Endothelial cell of umbilical vein (primary cell): ENCODE results near the gene CBFA2T3. TPM values are rescaled to one million over a fixed set of nuclear protein-coding genes. Genes with fewer than 3 reads are reported as not detected.

Source experiments
- BruUV-seq: library from RNA; stranded (reverse); fragments of 400-500 nt; replicated peaks from 2 replicates; lab custom pipeline; 2021; lab: Mats Ljungman, UMichigan
- CTCF ChIA-PET: fragments of 300-600, 350-600 bp; sonication (Branson Sonifier 250); formaldehyde crosslinking; loops from one replicate; lab custom pipeline; 2021; ENCODE audit warnings: antibody characterized with exemption, inconsistent platforms; lab: Charles Lee
- POLR2A ChIA-PET: fragments of 300-600, 350-600 bp; sonication (Branson Sonifier 250); formaldehyde crosslinking; loops from one replicate; lab custom pipeline; 2021; ENCODE audit warnings: antibody characterized with exemption, inconsistent platforms; lab: Charles Lee
- DNase-seq: peaks from one replicate; pipeline ENCODE4 v3.0.0-alpha.2; 2011; ENCODE audit warnings: low read depth, low spot score
- FAIRE-seq: peaks from 2 replicates; lab custom pipeline; 2011; peaks lifted over from hg19 to GRCh38; lab: Jason Lieb, UNC
- H2AFZ ChIP-seq: 2 replicates; pipeline ENCODE4 v1.6.0; 2012; ENCODE audit warnings: low read depth, low read length, control low read depth, inconsistent platforms
- H3K27ac ChIP-seq: 2 replicates; pipeline ENCODE4 v1.5.1; 2011; ENCODE audit warnings: low read depth, mild to moderate bottlenecking, control low read depth, low read length, moderate library complexity; ENCODE audit not compliant: insufficient read depth
- H3K27me3 ChIP-seq, 2 experiments: 2 replicates each; pipeline versions ENCODE4 v1.6.0 to v1.6.1; 2011; ENCODE audit warnings: low read length in 2 of 2, mixed read lengths in 1 of 2; ENCODE audit not compliant: control insufficient read depth in 2 of 2, insufficient read depth in 2 of 2
- H3K36me3 ChIP-seq, 2 experiments: 2 replicates in 1 of 2; 3 replicates in 1 of 2; pipeline ENCODE4 v1.5.1; 2011; ENCODE audit warnings: low read length in 2 of 2, mild to moderate bottlenecking in 1 of 2, moderate library complexity in 1 of 2; ENCODE audit not compliant: control insufficient read depth in 2 of 2, insufficient read depth in 2 of 2; ENCODE audit errors: extremely low read depth in 1 of 2
- H3K4me1 ChIP-seq: 3 replicates; pipeline ENCODE4 v1.5.1; 2011; ENCODE audit warnings: mild to moderate bottlenecking, low read length; ENCODE audit not compliant: control insufficient read depth, insufficient read depth; ENCODE audit errors: extremely low read depth
- H3K4me2 ChIP-seq: 2 replicates; pipeline ENCODE4 v1.6.1; 2011; ENCODE audit warnings: low read length, control low read depth, mixed read lengths; ENCODE audit not compliant: insufficient read depth
- H3K4me3 ChIP-seq, 3 experiments: fragments of 200-600 bp in 1 of 3; sonication (generic), shearing (Covaris generic) in 1 of 3; replicated peaks in 1 of 3; 2 replicates each; pipeline ENCODE4 v1.5.1; 2011 to 2016; ENCODE audit warnings: control low read depth in 3 of 3, low read length in 3 of 3, mild to moderate bottlenecking in 2 of 3, inconsistent platforms in 1 of 3, low read depth in 1 of 3, moderate library complexity in 1 of 3; ENCODE audit not compliant: insufficient read depth in 1 of 3
- H3K79me2 ChIP-seq: 2 replicates; pipeline ENCODE4 v1.6.0; 2012; ENCODE audit warnings: low read length, inconsistent platforms; ENCODE audit not compliant: control insufficient read depth, insufficient read depth
- H3K9ac ChIP-seq: replicated peaks from 2 replicates; pipeline ENCODE3; 2011; ENCODE audit warnings: low read length, control low read depth; ENCODE audit not compliant: insufficient read depth; ENCODE audit errors: extremely low read depth
- H3K9me1 ChIP-seq: replicated peaks from 3 replicates; pipeline ENCODE4 v1.6.0; 2011; ENCODE audit warnings: mild to moderate bottlenecking, low read length; ENCODE audit not compliant: control insufficient read depth, insufficient read depth; ENCODE audit errors: extremely low read depth
- H3K9me3 ChIP-seq: replicated peaks from 2 replicates; pipeline ENCODE4 v1.5.1; 2012; ENCODE audit warnings: low read length, inconsistent platforms; ENCODE audit not compliant: control insufficient read depth, insufficient read depth
- H4K20me1 ChIP-seq: replicated peaks from 2 replicates; pipeline ENCODE3; 2011; ENCODE audit warnings: mild to moderate bottlenecking, low read length; ENCODE audit not compliant: control insufficient read depth, insufficient read depth; ENCODE audit errors: extremely low read depth
- CTCF ChIP-seq, 2 donors: IDR thresholded peaks; 1 replicate in 1 of 2; 2 replicates in 1 of 2; pipeline ENCODE4 v1.5.1; 2011; ENCODE audit warnings: low read length in 2 of 2, mild to moderate bottlenecking in 2 of 2, moderate library complexity in 2 of 2, control low read depth in 1 of 2, inconsistent platforms in 1 of 2, low read depth in 1 of 2; ENCODE audit not compliant: insufficient read depth in 1 of 2; ENCODE audit errors: extremely low read depth in 1 of 2
- FOS ChIP-seq: IDR thresholded peaks from 2 replicates; pipeline ENCODE4 v1.6.1; 2011; ENCODE audit warnings: mild to moderate bottlenecking, low read length, moderate library complexity, borderline replicate concordance; ENCODE audit not compliant: insufficient read depth
- GATA2 ChIP-seq: IDR thresholded peaks from 2 replicates; pipeline ENCODE4 v1.7.0; 2011; ENCODE audit warnings: low read depth, mild to moderate bottlenecking, moderate library complexity, mixed read lengths, low read length; ENCODE audit not compliant: insufficient read length, insufficient read depth
- JUN ChIP-seq: IDR thresholded peaks from 2 replicates; pipeline ENCODE4 v1.6.1; 2011; ENCODE audit warnings: borderline replicate concordance, low read depth; ENCODE audit not compliant: insufficient read length, insufficient read depth
- MAX ChIP-seq: IDR thresholded peaks from 2 replicates; pipeline ENCODE4 v1.6.1; 2011; ENCODE audit not compliant: insufficient read depth, insufficient read length
- MYC ChIP-seq: IDR thresholded peaks from one replicate; pipeline ENCODE4 v1.6.1; 2011; ENCODE audit warnings: mild to moderate bottlenecking, low read depth, low read length
- POLR2A ChIP-seq: IDR thresholded peaks from 2 replicates; pipeline ENCODE4 v1.6.1; 2012; ENCODE audit warnings: low read depth, mild to moderate bottlenecking, control low read depth, low read length
- dilution Hi-C: fragments of 300-500 bp; cut with MboI; formaldehyde crosslinking; loops from one replicate; pipeline ENCODE4 v1.15.0; 2019; ENCODE audit warnings: low sequenced_read_pairs; ENCODE audit not compliant: extremely low pct_ligation_motif_present
- intact Hi-C: fragments of 100-400 bp; cut with micrococcal nuclease; formaldehyde crosslinking; loops from one replicate; pipeline ENCODE4 v1.10.0; 2022
- polyA plus RNA-seq, 4 experiments: library from polyadenylated mRNA; depleted of rRNA in 3 of 4; stranded (reverse) in 3 of 4; unstranded in 1 of 4; fragments of >200 nt; gene quantifications; 2 replicates each; pipeline versions ENCODE4 v1.2.1 to v1.2.3, GENCODE V29; 2011 to 2012; ENCODE audit warnings: missing spikeins in 1 of 4
- total RNA-seq: library from RNA; stranded (reverse); gene quantifications from 2 replicates; pipeline ENCODE4 v1.2.3, GENCODE V29; 2021

CBFA2T3 gene
- total and polyA plus RNA-seq, 2 donors (not counting 3 experiments of a cell fraction or from before 2014, with no cell fraction given): not detected

- Histone ChIP-seq H3K4me1 (no peaks in the 10 kb centered on the region), H3K36me3 (no peaks in the 10 kb centered on the region), H3K4me3 (no peak overlapping the region), H3K79me2 (no peaks in the 10 kb centered on the region), H3K27me3 (no peaks in the 10 kb centered on the region), H3K9me3 (no peaks in the 10 kb centered on the region), H3K4me2 (no peak overlapping the region), H2AFZ (no peak overlapping the region), H4K20me1 (no peaks in the 10 kb centered on the region), H3K9me1 (no peaks in the 10 kb centered on the region), H3K9ac (no peak overlapping the region), H3K27ac (no peak overlapping the region)
- POLR2A ChIA-PET: no interaction called here
- dilution Hi-C loops (loop anchor here (25.0 kb wide), 1 partner anchor 174 kb away; no protein-coding TSS in a partner anchor), intact Hi-C loops (no loop called here)
- BruUV-seq: no TSS peak
- no peak for FAIRE-seq
- no peak for DNase-seq
- no peak for TF ChIP-seq POLR2A
- TF ChIP-seq CTCF (IDR thresholded peaks at IDR 0.05; ENCODE audit: extremely low read depth in 1 of 2, insufficient read depth in 1 of 2, low read depth in 1 of 2, low read length in 2 of 2): no peak
- no peak for TF ChIP-seq MAX
- TF ChIP-seq JUN: no peak
- no peak for TF ChIP-seq GATA2
- TF ChIP-seq FOS: no peak
- TF ChIP-seq MYC: no peak
- CTCF ChIA-PET: interaction anchor here (1.0 kb wide), 1 partner anchor 241 kb away, joined by 3 read pairs; no protein-coding TSS in a partner anchor
Measured at GRCh38 chr16:88963583-88963982, 13.4 kb downstream of the CBFA2T3 start.
